BJ (cell line): ENCODE measurements around the gene ESRP2. TPM values are rescaled to one million over a fixed set of nuclear protein-coding genes. Genes with fewer than 3 reads are reported as not detected.

Experiments used
- CTCF ChIA-PET: fragments of 350-600 bp; formaldehyde crosslinking; extraction: SDS; loops from one replicate; lab custom pipeline; 2021; ENCODE audit warnings: antibody characterized with exemption, inconsistent platforms; lab: Yijun Ruan, JAX
- POLR2A ChIA-PET: fragments of 300-600 bp; sonication (Branson Sonifier 250); formaldehyde crosslinking; extraction: SDS; loops from one replicate; lab custom pipeline; 2021; ENCODE audit warnings: antibody characterized with exemption; lab: Charles Lee
- DNase-seq: peaks from one replicate; pipeline ENCODE4 v3.0.0-alpha.2; 2011; ENCODE audit warnings: low read depth
- H3K27me3 ChIP-seq: 2 replicates; pipeline ENCODE4 v1.6.0; 2011; ENCODE audit warnings: low read length; ENCODE audit not compliant: control insufficient read depth, insufficient read depth
- H3K36me3 ChIP-seq: 2 replicates; pipeline ENCODE4 v1.5.1; 2011; ENCODE audit warnings: low read length; ENCODE audit not compliant: control insufficient read depth, insufficient read depth
- H3K4me3 ChIP-seq: 2 replicates; pipeline ENCODE4 v1.5.1; 2011; ENCODE audit warnings: low read depth, mild to moderate bottlenecking, control low read depth, low read length
- polyA plus RNA-seq: library from polyadenylated mRNA; depleted of rRNA; stranded (reverse); fragments of >200 nt; gene quantifications from 2 replicates; pipeline ENCODE4 v1.2.3, GENCODE V29; 2011
- TF ChIP-seq, protein P1 (sequence below): IDR thresholded peaks from 2 replicates; pipeline ENCODE4 v1.5.1; 2011; ENCODE audit warnings: low read depth, mild to moderate bottlenecking, control low read depth, inconsistent platforms, low read length, moderate library complexity; ENCODE audit not compliant: insufficient read depth

ESRP2 gene
- polyA plus RNA-seq, 1 experiment: 0.04 TPM

DNA sequence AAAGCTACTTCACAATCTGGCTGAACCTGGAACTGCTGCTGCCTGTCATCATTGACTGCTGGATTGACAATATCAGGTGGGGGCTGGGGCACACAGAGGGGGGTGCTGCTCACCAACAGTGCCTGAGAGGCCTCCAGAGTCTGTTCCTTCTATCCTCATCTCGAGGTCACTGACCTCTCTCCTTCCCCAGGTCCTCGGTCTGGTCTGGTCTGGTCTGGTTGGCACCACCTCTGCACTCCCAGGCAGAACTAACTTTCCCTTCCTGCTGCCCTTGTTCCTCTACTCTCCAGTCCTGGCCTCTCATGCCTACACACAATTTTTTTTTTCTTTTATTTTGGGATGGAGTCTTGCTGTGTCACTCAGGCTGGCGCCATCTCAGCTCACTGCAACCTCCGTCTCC lies 13.4 kb upstream of the ESRP2 start:
- H3K4me3 ChIP-seq: no peak overlapping the region
- no peak for DNase-seq
- TF ChIP-seq, protein P1, sequence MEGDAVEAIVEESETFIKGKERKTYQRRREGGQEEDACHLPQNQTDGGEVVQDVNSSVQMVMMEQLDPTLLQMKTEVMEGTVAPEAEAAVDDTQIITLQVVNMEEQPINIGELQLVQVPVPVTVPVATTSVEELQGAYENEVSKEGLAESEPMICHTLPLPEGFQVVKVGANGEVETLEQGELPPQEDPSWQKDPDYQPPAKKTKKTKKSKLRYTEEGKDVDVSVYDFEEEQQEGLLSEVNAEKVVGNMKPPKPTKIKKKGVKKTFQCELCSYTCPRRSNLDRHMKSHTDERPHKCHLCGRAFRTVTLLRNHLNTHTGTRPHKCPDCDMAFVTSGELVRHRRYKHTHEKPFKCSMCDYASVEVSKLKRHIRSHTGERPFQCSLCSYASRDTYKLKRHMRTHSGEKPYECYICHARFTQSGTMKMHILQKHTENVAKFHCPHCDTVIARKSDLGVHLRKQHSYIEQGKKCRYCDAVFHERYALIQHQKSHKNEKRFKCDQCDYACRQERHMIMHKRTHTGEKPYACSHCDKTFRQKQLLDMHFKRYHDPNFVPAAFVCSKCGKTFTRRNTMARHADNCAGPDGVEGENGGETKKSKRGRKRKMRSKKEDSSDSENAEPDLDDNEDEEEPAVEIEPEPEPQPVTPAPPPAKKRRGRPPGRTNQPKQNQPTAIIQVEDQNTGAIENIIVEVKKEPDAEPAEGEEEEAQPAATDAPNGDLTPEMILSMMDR: no peak
- H3K36me3 ChIP-seq: peaks cover 12% of the 10 kb centered on the region
- CTCF ChIA-PET: interaction anchor here (1.0 to 1.2 kb wide), 2 partner anchors 12 to 15 kb away, joined by 4 to 5 read pairs; partner anchors contain the start of gene SLC7A6
- POLR2A ChIA-PET: no interaction called here
- H3K27me3 ChIP-seq: no peaks in the 10 kb centered on the region

DNA sequence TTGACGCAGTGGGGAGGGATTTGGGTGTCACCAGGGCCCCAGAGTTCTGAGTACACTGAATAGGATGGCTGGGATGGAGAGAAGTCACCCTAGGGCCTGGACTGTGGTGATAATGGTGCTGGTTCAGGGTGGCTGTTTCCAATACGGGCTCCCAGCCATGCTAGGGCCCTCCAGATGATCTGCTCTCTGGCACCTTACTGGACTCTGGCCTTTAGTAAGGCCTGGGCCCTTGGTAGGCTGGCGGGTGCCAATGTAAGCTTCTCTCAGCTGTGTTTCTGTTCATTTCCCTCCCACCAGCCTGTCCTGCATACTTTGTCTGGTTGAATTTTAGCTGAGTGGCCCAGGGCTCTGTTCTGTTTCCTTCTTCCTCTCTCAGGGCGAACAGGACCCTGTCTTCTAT lies 12.0 kb upstream of the ESRP2 start:
- ChIA-PET CTCF (interaction anchor here (1.1 to 1.3 kb wide), 2 partner anchors 10 to 14 kb away, joined by 3 read pairs; no protein-coding TSS in a partner anchor), POLR2A (no interaction called here)
- TF ChIP-seq, protein P1: no peak
- H3K4me3 ChIP-seq: no peak overlapping the region
- DNase-seq: no peak
- peaks cover 7% of the 10 kb centered on the region; the same call in 1 of the 2 replicates for H3K36me3 ChIP-seq
- no peaks in the 10 kb centered on the region for H3K27me3 ChIP-seq

- Histone ChIP-seq H3K36me3 (peaks cover 7% of the 10 kb centered on the region; the same call in 1 of the 2 replicates), H3K4me3 (no peak overlapping the region), H3K27me3 (no peaks in the 10 kb centered on the region)
- no peak for DNase-seq
- ChIA-PET POLR2A (no interaction called here), CTCF (interaction anchor here (1.1 to 3.9 kb wide), 3 partner anchors 14 to 81 kb away, joined by 3 to 27 read pairs (median 20); no protein-coding TSS in a partner anchor)
- TF ChIP-seq, protein P1: no peak
Observed at GRCh38 chr16:68247400-68247799, 11.5 kb upstream of the ESRP2 start.

GRCh38 chr16:68246666-68247065 lies 10.7 kb upstream of the ESRP2 start:
- DNase-seq: no peak
- Histone ChIP-seq H3K27me3 (no peaks in the 10 kb centered on the region), H3K36me3 (peaks cover 7% of the 10 kb centered on the region; the same call in 1 of the 2 replicates), H3K4me3 (no peak overlapping the region)
- TF ChIP-seq, protein P1: no peak
- ChIA-PET CTCF (interaction anchor here (3.8 to 3.9 kb wide), 2 partner anchors 15 to 82 kb away, joined by 20 to 27 read pairs; no protein-coding TSS in a partner anchor), POLR2A (no interaction called here)

- POLR2A ChIA-PET: no interaction called here
Observed at GRCh38 chr16:68246121-68246520, 10.2 kb upstream of the ESRP2 start.

More at GRCh38 chr16:68246121-68246520, 10.2 kb upstream of the ESRP2 start:
- no peak for DNase-seq
- TF ChIP-seq, protein P1: no peak
- H3K27me3 ChIP-seq: no peaks in the 10 kb centered on the region
- peaks cover 7% of the 10 kb centered on the region; the same call in 1 of the 2 replicates for H3K36me3 ChIP-seq
- peak overlapping the region; percentile 92 for H3K4me3 ChIP-seq
- CTCF ChIA-PET: interaction anchor here (2.5 to 3.9 kb wide), 3 partner anchors 15 to 82 kb away, joined by 11 to 27 read pairs (median 20); partner anchors contain the start of gene SLC7A6
